ENCODE measurements around the gene DDX17. TPM values are rescaled to one million over a fixed set of nuclear protein-coding genes. Genes with fewer than 3 reads are reported as not detected.
A peak's percentile ranks its signal among the peaks of the same experiment; 100 is the strongest.

The DDX17 gene
- total RNA-seq, 4 donors from 2014 or later = 419 to 723 (median 493) TPM

DNA sequence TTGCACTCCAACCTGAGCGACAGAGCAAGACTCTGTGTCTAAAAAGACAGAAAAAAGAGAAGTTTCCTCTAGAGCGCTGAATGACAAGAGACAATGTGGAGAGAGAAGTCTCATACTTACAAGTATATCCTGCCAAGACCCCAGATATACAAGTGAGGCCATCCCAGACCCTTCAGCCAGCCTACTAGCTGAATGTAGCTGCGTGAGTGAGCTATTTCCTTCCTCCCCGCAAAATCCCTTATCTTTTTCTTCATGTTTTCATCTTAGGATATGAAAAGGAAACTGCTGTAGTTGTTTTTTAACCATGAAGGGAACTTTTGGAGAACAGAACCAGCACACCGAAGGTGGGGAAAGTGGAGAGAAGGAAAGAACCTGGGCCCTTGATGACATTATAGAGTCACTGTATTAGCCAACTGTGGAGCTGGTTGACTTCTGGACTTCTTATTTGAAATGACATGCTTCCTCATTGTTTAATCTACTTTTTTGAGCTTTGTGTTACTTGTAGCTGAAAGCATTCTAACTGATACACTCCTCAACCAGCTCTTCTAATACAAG, 4.4 kb upstream of the DDX17 start:
- no peak overlapping the region for H3K4me3 ChIP-seq (ENCODE audit: low read depth, poor library complexity, severe bottlenecking)
- intact Hi-C loops (cut with DNase I; ENCODE audit: low total_unique reads) = no loop called here
- TF ChIP-seq, protein P1, sequence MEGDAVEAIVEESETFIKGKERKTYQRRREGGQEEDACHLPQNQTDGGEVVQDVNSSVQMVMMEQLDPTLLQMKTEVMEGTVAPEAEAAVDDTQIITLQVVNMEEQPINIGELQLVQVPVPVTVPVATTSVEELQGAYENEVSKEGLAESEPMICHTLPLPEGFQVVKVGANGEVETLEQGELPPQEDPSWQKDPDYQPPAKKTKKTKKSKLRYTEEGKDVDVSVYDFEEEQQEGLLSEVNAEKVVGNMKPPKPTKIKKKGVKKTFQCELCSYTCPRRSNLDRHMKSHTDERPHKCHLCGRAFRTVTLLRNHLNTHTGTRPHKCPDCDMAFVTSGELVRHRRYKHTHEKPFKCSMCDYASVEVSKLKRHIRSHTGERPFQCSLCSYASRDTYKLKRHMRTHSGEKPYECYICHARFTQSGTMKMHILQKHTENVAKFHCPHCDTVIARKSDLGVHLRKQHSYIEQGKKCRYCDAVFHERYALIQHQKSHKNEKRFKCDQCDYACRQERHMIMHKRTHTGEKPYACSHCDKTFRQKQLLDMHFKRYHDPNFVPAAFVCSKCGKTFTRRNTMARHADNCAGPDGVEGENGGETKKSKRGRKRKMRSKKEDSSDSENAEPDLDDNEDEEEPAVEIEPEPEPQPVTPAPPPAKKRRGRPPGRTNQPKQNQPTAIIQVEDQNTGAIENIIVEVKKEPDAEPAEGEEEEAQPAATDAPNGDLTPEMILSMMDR (IDR thresholded peaks at IDR 0.05) = no peak
- TF ChIP-seq POLR2A (IDR thresholded peaks at IDR 0.05) = no peak
- no peak for DNase-seq (ENCODE audit: low spot score in 2 of 2)
- WGBS, 2 donors = 90 to 93% methylated on average over 5 of the region's 5 CpGs

DNA sequence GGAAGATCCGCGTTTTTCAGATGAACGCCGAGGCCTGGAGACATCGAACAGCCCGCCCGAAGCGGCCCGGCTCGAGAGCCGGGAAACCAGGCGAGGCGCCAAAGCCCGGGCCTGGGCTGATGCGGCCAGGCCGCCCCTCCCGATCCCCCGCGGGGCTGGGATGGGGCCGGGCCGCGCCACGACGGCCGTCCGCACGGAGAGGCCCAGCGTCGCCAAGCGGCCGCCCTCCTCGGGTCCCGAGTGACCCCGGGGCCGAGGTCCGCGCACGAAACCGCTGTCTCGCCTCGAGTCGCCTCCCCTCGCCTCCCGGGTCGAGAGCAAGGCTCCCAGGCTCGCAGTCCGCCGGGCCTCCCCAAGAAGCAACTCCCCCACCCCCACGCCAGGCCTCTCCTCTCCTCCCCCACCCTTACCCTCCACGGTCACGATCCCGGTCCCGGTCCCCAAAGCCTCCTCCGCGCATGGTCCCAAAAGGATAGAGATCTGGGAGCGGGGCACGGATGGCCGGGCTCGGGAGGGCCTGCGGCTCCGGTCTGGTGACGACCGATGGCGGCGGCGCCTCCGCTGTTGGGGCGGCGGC, 482 bp downstream of the DDX17 start:
- TF ChIP-seq POLR2A (IDR thresholded peaks at IDR 0.05) = peak in 1 of 2 donors; percentile 37
- TF ChIP-seq, protein P1 (IDR thresholded peaks at IDR 0.05) = no peak
- peak overlapping the region; percentile 95 for H3K4me3 ChIP-seq (ENCODE audit: low read depth, poor library complexity, severe bottlenecking)
- intact Hi-C loops (cut with DNase I; ENCODE audit: low total_unique reads) = no loop called here
- peak; percentile 47 to 94 for DNase-seq (ENCODE audit: low spot score in 2 of 2)
- WGBS, 2 donors = 0 to 1% methylated on average over 35 to 54 of the region's 69 CpGs

DNA sequence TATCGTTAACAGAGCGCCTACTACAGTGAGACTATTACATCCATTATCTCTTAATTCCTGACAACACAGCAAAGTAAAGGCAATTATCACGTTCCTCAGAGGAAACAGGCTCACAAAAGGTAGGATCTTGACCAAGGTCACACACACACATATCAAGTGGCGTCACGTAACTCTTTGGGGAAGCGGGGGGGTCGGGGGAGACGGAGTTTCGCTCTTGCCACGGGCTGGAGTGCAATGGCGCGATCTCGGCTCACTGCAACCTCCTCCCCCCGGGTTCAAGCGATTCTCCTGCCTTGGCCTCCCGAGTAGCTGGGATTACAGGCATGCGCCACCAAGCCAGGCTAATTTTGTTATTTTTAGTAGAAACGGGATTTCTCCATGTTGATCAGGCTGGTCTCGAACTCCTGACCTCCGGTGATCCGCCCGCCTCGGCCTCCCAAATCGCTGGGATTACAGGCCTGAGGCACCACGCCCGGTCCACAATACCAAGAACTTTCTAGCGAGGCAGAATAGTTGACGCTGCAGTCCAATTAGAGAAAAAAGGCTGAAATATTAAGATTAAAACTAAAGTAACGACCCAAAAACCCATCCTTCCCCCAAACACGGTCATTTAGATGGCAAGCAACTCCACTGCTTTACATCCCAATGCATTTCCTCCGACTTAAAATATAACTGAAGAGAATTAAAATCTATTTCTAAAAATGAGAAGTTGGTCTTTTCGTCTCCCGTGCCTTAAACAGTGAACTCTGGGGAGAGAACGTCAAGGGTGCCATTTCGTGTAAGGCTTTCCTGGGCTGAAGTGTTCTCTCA, 1.2 kb downstream of the DDX17 start:
- 2% methylated on average over 35 of the region's 35 CpGs for WGBS, 2 donors
- intact Hi-C loops (cut with DNase I; ENCODE audit: low total_unique reads) = no loop called here
- peak in 1 of 2 donors; percentile 89 for DNase-seq (ENCODE audit: low spot score in 2 of 2)
- TF ChIP-seq, protein P1 (IDR thresholded peaks at IDR 0.05) = no peak
- H3K4me3 ChIP-seq (ENCODE audit: low read depth, poor library complexity, severe bottlenecking) = peak overlapping the region; percentile 95

DNA sequence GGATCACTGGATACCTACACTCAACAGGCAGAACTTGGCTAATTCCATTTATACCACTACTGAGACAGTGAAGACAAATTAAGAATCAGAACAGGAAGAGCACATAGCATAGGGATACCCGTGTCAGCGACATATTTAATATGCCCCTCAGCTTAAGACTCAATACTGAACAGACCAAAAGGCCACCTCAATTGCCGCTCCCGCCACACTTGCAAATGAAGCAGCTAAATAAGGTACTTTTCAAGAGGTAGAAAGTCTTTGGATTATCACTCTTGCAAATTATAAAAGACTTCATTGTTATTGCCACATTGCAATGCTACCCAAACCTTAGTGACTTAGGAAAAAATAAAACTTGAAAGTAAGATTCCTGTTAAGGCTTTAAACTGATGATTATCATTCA, 3.1 kb downstream of the DDX17 start:
- intact Hi-C loops (cut with DNase I; ENCODE audit: low total_unique reads) = no loop called here
- H3K4me3 ChIP-seq (ENCODE audit: low read depth, poor library complexity, severe bottlenecking) = no peak overlapping the region
- DNase-seq (ENCODE audit: low spot score in 2 of 2) = no peak
- WGBS, 2 donors = 37 to 40% methylated on average over 4 of the region's 4 CpGs
- TF ChIP-seq POLR2A (IDR thresholded peaks at IDR 0.05) = no peak
- TF ChIP-seq, protein P1 (IDR thresholded peaks at IDR 0.05) = no peak

DNA sequence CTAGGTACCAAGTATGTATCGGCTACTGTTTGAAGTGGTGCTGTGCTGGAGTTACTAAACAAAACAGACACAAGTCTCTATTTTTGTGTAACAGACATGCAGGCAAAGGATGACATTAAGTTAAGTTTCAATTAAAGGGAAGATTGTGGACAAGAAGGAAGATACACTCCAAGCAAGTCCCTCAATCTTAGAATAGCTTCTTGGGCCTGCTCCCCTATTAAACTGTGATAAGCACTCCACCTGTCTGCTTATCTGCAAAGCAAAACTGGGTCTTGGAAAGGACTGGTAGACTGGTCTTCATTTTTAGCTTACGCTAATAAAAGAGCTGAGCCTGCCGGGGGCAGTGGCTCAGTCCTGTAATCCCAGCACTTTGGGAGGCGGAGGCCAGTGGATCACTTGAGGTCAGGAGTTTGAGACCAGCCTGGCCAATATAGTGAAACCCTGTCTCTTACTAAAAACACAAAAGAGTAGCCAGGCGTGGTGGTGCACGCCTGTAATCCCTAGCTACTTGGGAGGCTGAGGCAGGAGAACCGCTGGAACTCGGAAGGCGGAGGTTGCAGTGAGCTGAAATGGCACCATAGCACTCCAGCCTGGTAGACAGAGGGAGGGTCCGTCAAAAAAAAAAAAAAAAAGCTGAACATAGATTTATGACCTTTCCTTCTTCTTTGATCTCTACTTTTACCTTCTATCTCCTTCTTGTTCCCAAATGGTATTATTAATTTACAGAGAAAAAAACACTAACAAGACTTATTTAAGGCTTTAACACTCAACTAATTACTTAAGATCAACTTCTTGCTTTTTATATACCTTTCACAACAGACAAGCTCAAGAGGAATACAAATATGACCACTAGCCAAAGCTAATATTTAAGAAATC, 4.1 kb downstream of the DDX17 start:
- no peak for TF ChIP-seq POLR2A (IDR thresholded peaks at IDR 0.05)
- TF ChIP-seq, protein P1 (IDR thresholded peaks at IDR 0.05) = no peak
- intact Hi-C loops (cut with DNase I; ENCODE audit: low total_unique reads) = no loop called here
- no peak for DNase-seq (ENCODE audit: low spot score in 2 of 2)
- no peak overlapping the region for H3K4me3 ChIP-seq (ENCODE audit: low read depth, poor library complexity, severe bottlenecking)
- 88 to 89% methylated on average over 10 of the region's 10 CpGs for WGBS, 2 donors

Measured in lower leg skin (tissue), 4 donors.